ENCODE measurements around the gene CDY2A.
"Not testable (repeated sequence)": the region's sequence is repeated elsewhere in the genome, so short reads cannot be mapped to it uniquely, and the experiment has no call there.

The CDY2A gene

GRCh38 chrY:18025487-18025886 is at the start of gene CDY2A:
CDY2A (plus strand) TSS chrY:18025787; CDS start chrY:18026115, 328 bp downstream.
- H3K27ac Mint-ChIP-seq (ENCODE audit: low read depth); DNase-seq (ENCODE audit: low spot score in 2 of 2); H3K36me3 Mint-ChIP-seq (ENCODE audit: insufficient read depth); H3K4me1 Mint-ChIP-seq; H3K27me3 Mint-ChIP-seq; H3K9me3 Mint-ChIP-seq; H3K4me3 Mint-ChIP-seq: not testable (repeated sequence)
- ATAC-seq (replicated peaks; ENCODE audit: extremely low read depth, poor library complexity, severe bottlenecking) = peak; percentile 15

GRCh38 chrY:17997586-17997985 is 28.0 kb upstream of the CDY2A start:
- H3K27ac Mint-ChIP-seq (ENCODE audit: low read depth); H3K27me3 Mint-ChIP-seq; ATAC-seq (replicated peaks; ENCODE audit: extremely low read depth, poor library complexity, severe bottlenecking); H3K9me3 Mint-ChIP-seq; H3K36me3 Mint-ChIP-seq (ENCODE audit: insufficient read depth); H3K4me3 Mint-ChIP-seq; DNase-seq (ENCODE audit: low spot score in 2 of 2); H3K4me1 Mint-ChIP-seq: not testable (repeated sequence)

- not testable (repeated sequence) for H3K27me3 Mint-ChIP-seq
These were observed 27.3 kb upstream of the CDY2A start for GRCh38 chrY:17998266-17998665.

GRCh38 chrY:18023897-18024296 is 1.7 kb upstream of the CDY2A start:
- H3K4me3 Mint-ChIP-seq; H3K27ac Mint-ChIP-seq (ENCODE audit: low read depth); H3K36me3 Mint-ChIP-seq (ENCODE audit: insufficient read depth); H3K27me3 Mint-ChIP-seq; DNase-seq (ENCODE audit: low spot score in 2 of 2); H3K9me3 Mint-ChIP-seq; H3K4me1 Mint-ChIP-seq; ATAC-seq (replicated peaks; ENCODE audit: extremely low read depth, poor library complexity, severe bottlenecking): not testable (repeated sequence)

More at GRCh38 chrY:17998266-17998665, 27.3 kb upstream of the CDY2A start:
- not testable (repeated sequence) for ATAC-seq (replicated peaks; ENCODE audit: extremely low read depth, poor library complexity, severe bottlenecking); H3K27ac Mint-ChIP-seq (ENCODE audit: low read depth); DNase-seq (ENCODE audit: low spot score in 2 of 2); H3K4me3 Mint-ChIP-seq; H3K36me3 Mint-ChIP-seq (ENCODE audit: insufficient read depth); H3K9me3 Mint-ChIP-seq; H3K4me1 Mint-ChIP-seq

GRCh38 chrY:18028845-18029244 is 3.3 kb downstream of the CDY2A start:
- not testable (repeated sequence) for H3K27me3 Mint-ChIP-seq; DNase-seq (ENCODE audit: low spot score in 2 of 2); H3K9me3 Mint-ChIP-seq; ATAC-seq (replicated peaks; ENCODE audit: extremely low read depth, poor library complexity, severe bottlenecking); H3K4me1 Mint-ChIP-seq; H3K27ac Mint-ChIP-seq (ENCODE audit: low read depth); H3K36me3 Mint-ChIP-seq (ENCODE audit: insufficient read depth); H3K4me3 Mint-ChIP-seq

- not testable (repeated sequence) for H3K36me3 Mint-ChIP-seq (ENCODE audit: insufficient read depth); H3K4me3 Mint-ChIP-seq; H3K9me3 Mint-ChIP-seq; DNase-seq (ENCODE audit: low spot score in 2 of 2); H3K27me3 Mint-ChIP-seq; H3K27ac Mint-ChIP-seq (ENCODE audit: low read depth); ATAC-seq (replicated peaks; ENCODE audit: extremely low read depth, poor library complexity, severe bottlenecking); H3K4me1 Mint-ChIP-seq
These were observed 4.6 kb downstream of the CDY2A start for GRCh38 chrY:18030178-18030577.

GRCh38 chrY:18034100-18034814 is 8.7 kb downstream of the CDY2A start:
- H3K27ac Mint-ChIP-seq (ENCODE audit: low read depth); H3K4me1 Mint-ChIP-seq; H3K9me3 Mint-ChIP-seq; ATAC-seq (replicated peaks; ENCODE audit: extremely low read depth, poor library complexity, severe bottlenecking); DNase-seq (ENCODE audit: low spot score in 2 of 2); H3K27me3 Mint-ChIP-seq; H3K36me3 Mint-ChIP-seq (ENCODE audit: insufficient read depth); H3K4me3 Mint-ChIP-seq: not testable (repeated sequence)

- not testable (repeated sequence) for H3K27ac Mint-ChIP-seq (ENCODE audit: low read depth); H3K4me1 Mint-ChIP-seq; DNase-seq (ENCODE audit: low spot score in 2 of 2); ATAC-seq (replicated peaks; ENCODE audit: extremely low read depth, poor library complexity, severe bottlenecking); H3K27me3 Mint-ChIP-seq; H3K36me3 Mint-ChIP-seq (ENCODE audit: insufficient read depth); H3K4me3 Mint-ChIP-seq; H3K9me3 Mint-ChIP-seq
These were observed 9.3 kb downstream of the CDY2A start for GRCh38 chrY:18034864-18035263.

- not testable (repeated sequence) for DNase-seq (ENCODE audit: low spot score in 2 of 2); H3K4me3 Mint-ChIP-seq; H3K27me3 Mint-ChIP-seq; H3K4me1 Mint-ChIP-seq; H3K36me3 Mint-ChIP-seq (ENCODE audit: insufficient read depth); ATAC-seq (replicated peaks; ENCODE audit: extremely low read depth, poor library complexity, severe bottlenecking); H3K27ac Mint-ChIP-seq (ENCODE audit: low read depth); H3K9me3 Mint-ChIP-seq
These were observed 19.4 kb downstream of the CDY2A start for GRCh38 chrY:18044990-18045389.

- H3K36me3 Mint-ChIP-seq (ENCODE audit: insufficient read depth); H3K4me1 Mint-ChIP-seq; DNase-seq (ENCODE audit: low spot score in 2 of 2); H3K9me3 Mint-ChIP-seq; H3K27ac Mint-ChIP-seq (ENCODE audit: low read depth); H3K27me3 Mint-ChIP-seq; H3K4me3 Mint-ChIP-seq; ATAC-seq (replicated peaks; ENCODE audit: extremely low read depth, poor library complexity, severe bottlenecking): not testable (repeated sequence)
These were observed 22.8 kb downstream of the CDY2A start for GRCh38 chrY:18048149-18049040.

- H3K9me3 Mint-ChIP-seq; H3K36me3 Mint-ChIP-seq (ENCODE audit: insufficient read depth); H3K4me3 Mint-ChIP-seq; ATAC-seq (replicated peaks; ENCODE audit: extremely low read depth, poor library complexity, severe bottlenecking); H3K4me1 Mint-ChIP-seq; DNase-seq (ENCODE audit: low spot score in 2 of 2); H3K27ac Mint-ChIP-seq (ENCODE audit: low read depth); H3K27me3 Mint-ChIP-seq: not testable (repeated sequence)
These were observed 23.5 kb downstream of the CDY2A start for GRCh38 chrY:18049061-18049460.

GRCh38 chrY:18056473-18056872 is 30.9 kb downstream of the CDY2A start:
- not testable (repeated sequence) for H3K27ac Mint-ChIP-seq (ENCODE audit: low read depth); ATAC-seq (replicated peaks; ENCODE audit: extremely low read depth, poor library complexity, severe bottlenecking)

GRCh38 chrY:18073464-18073863 is 47.9 kb downstream of the CDY2A start:
- not testable (repeated sequence) for H3K4me1 Mint-ChIP-seq; ATAC-seq (replicated peaks; ENCODE audit: extremely low read depth, poor library complexity, severe bottlenecking); H3K27me3 Mint-ChIP-seq; H3K36me3 Mint-ChIP-seq (ENCODE audit: insufficient read depth); H3K4me3 Mint-ChIP-seq; DNase-seq (ENCODE audit: low spot score in 2 of 2); H3K27ac Mint-ChIP-seq (ENCODE audit: low read depth); H3K9me3 Mint-ChIP-seq

More at GRCh38 chrY:18056473-18056872, 30.9 kb downstream of the CDY2A start:
- DNase-seq (ENCODE audit: low spot score in 2 of 2); H3K36me3 Mint-ChIP-seq (ENCODE audit: insufficient read depth); H3K4me1 Mint-ChIP-seq; H3K9me3 Mint-ChIP-seq; H3K4me3 Mint-ChIP-seq; H3K27me3 Mint-ChIP-seq: not testable (repeated sequence)

Measured in central memory CD8-positive, alpha-beta T cell (primary cell).